Stimulated activated naive CD8-positive, alpha-beta T cell treated with anti-CD3 and anti-CD28 coated beads, Interleukin-15, amount 100 ng/mL, for 72 hours (primary cell): ENCODE results near the gene ZFC3H1.
"Not testable (repeated sequence)": the region's sequence is repeated elsewhere in the genome, so short reads cannot be mapped to it uniquely, and the experiment has no call there.

Experiments used
- ATAC-seq: fragments of 150-1000 bp; cut with Tn5 transposase; 2 replicates; pipeline ENCODE4 v1.10.0; 2021; ENCODE audit warnings: mild to moderate bottlenecking, moderate library complexity
- DNase-seq, 2 donors: peaks; one replicate each; pipeline ENCODE4 v3.0.0; 2021 to 2022
- H3K27ac Mint-ChIP-seq, 2 donors: one replicate each; pipeline ENCODE4 v1.8.0; 2022; ENCODE audit warnings: mild to moderate bottlenecking in 2 of 2, mixed read lengths in 2 of 2, moderate library complexity in 2 of 2
- H3K27me3 Mint-ChIP-seq: one replicate; pipeline ENCODE4 v1.8.0; 2022; ENCODE audit warnings: mixed read lengths
- H3K4me1 Mint-ChIP-seq: one replicate; pipeline ENCODE4 v1.8.0; 2022; ENCODE audit warnings: mild to moderate bottlenecking, mixed read lengths
- H3K4me3 Mint-ChIP-seq, 2 donors: one replicate each; pipeline ENCODE4 v1.8.0; 2022; ENCODE audit warnings: mild to moderate bottlenecking in 2 of 2, mixed read lengths in 2 of 2, moderate library complexity in 1 of 2
- H3K9me3 Mint-ChIP-seq, 2 donors: one replicate each; pipeline ENCODE4 v1.8.0; 2022; ENCODE audit warnings: mixed read lengths in 2 of 2

The ZFC3H1 gene, protein sequence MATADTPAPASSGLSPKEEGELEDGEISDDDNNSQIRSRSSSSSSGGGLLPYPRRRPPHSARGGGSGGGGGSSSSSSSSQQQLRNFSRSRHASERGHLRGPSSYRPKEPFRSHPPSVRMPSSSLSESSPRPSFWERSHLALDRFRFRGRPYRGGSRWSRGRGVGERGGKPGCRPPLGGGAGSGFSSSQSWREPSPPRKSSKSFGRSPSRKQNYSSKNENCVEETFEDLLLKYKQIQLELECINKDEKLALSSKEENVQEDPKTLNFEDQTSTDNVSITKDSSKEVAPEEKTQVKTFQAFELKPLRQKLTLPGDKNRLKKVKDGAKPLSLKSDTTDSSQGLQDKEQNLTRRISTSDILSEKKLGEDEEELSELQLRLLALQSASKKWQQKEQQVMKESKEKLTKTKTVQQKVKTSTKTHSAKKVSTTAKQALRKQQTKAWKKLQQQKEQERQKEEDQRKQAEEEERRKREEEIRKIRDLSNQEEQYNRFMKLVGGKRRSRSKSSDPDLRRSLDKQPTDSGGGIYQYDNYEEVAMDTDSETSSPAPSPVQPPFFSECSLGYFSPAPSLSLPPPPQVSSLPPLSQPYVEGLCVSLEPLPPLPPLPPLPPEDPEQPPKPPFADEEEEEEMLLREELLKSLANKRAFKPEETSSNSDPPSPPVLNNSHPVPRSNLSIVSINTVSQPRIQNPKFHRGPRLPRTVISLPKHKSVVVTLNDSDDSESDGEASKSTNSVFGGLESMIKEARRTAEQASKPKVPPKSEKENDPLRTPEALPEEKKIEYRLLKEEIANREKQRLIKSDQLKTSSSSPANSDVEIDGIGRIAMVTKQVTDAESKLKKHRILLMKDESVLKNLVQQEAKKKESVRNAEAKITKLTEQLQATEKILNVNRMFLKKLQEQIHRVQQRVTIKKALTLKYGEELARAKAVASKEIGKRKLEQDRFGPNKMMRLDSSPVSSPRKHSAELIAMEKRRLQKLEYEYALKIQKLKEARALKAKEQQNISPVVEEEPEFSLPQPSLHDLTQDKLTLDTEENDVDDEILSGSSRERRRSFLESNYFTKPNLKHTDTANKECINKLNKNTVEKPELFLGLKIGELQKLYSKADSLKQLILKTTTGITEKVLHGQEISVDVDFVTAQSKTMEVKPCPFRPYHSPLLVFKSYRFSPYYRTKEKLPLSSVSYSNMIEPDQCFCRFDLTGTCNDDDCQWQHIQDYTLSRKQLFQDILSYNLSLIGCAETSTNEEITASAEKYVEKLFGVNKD (N-terminal part only)

DNA sequence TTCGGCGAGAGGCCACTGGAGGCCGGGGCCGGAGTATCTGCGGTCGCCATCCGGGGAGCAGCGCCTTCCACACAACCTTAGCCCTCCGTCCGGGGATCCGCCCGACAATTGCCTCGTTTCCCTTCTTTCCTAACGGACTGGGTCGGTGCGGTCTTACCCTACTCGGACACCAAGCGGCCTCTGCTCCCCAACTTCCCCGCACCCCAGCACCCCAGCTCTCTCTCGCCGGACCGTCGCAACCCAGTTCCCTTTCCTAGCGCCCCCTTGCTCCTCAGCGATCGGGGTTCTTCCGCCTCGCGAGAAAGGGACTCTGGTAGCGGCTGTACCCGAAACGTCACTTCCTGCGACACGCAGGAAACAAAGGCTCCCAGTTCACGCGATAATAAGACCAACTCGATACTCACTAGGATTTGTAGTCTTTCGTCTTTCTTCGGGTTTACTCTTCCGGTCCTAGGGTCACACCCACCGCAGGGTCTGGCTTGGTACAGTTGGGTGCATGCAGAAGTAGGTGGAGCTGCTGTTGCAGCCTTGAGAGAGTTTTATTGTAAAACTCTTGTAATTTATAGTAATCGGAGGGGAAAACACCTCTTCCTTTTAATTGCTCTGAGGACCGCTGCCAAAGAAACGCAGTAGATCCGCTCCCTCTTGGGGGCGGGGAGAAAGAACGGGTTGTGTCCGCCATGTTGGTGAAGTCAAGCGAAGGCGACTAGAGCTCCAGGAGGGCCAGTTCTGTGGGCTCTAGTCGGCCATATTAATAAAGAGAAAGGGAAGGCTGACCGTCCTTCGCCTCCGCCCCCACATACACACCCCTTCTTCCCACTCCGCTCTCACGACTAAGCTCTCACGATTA lies at the start of gene ZFC3H1, which contains the start of gene THAP2:
ZFC3H1 (minus strand) TSS at position 288 of the 850 bp plus-strand sequence; CDS start at position 50, 238 bp downstream.
THAP2 (plus strand) TSS at position 741 of the 850 bp plus-strand sequence. CDS start 209 bp downstream, outside the sequence.
- Mint-ChIP-seq H3K27me3 (no peaks in the 10 kb centered on the region), H3K27ac (peak within 1 kb of the TSS; percentile 100), H3K4me1 (peaks cover 42% of the 10 kb centered on the region), H3K4me3 (peak within 1 kb of the TSS; percentile 99), H3K9me3 (peaks cover 7 to 9% of the 10 kb centered on the region in 2 donors)
- ATAC-seq: peak; percentile 90
- DNase-seq: peak; percentile 86 to 95

- Mint-ChIP-seq H3K27me3 (no peaks in the 10 kb centered on the region), H3K9me3 (peaks cover 15 to 50% of the 10 kb centered on the region in 2 donors), H3K4me3 (no peak overlapping the region), H3K4me1 (no peaks in the 10 kb centered on the region), H3K27ac (no peak overlapping the region)
- ATAC-seq (no peak), DNase-seq (no peak)
Observed at GRCh38 chr12:71710276-71711125, 46.9 kb upstream of the ZFC3H1 start.

DNA sequence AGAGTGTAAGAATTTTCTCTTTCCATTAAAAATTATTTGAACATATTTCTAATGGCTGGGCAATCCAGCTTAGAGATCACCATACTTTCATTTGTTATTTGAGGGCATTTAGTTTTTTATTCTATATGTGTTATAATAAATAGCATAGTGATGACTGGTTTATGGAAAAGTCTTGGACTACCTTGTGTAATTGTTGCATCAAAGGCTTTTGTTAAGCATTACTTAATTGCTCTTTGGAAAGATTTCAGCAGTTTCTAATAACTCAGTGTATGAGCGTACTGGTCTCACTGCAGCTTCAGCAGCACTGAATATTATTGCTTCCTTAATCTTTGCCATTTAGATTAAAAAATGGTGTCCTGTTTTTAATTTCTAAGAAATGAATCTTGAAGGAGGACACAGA lies 45.0 kb upstream of the ZFC3H1 start:
- no peak overlapping the region for H3K4me3 Mint-ChIP-seq
- DNase-seq: no peak
- H3K27me3 Mint-ChIP-seq: no peaks in the 10 kb centered on the region
- peaks cover 15 to 35% of the 10 kb centered on the region in 2 donors for H3K9me3 Mint-ChIP-seq
- ATAC-seq: no peak
- no peak overlapping the region for H3K27ac Mint-ChIP-seq
- no peaks in the 10 kb centered on the region for H3K4me1 Mint-ChIP-seq

GRCh38 chr12:71704920-71705319 lies 41.3 kb upstream of the ZFC3H1 start:
- Mint-ChIP-seq H3K4me3 (no peak overlapping the region), H3K9me3 (peaks cover 0 to 2% of the 10 kb centered on the region in 2 donors), H3K27ac (no peak overlapping the region), H3K27me3 (no peaks in the 10 kb centered on the region), H3K4me1 (no peaks in the 10 kb centered on the region)
- ATAC-seq (no peak), DNase-seq (no peak)

- ATAC-seq: no peak
- Mint-ChIP-seq H3K27me3 (no peaks in the 10 kb centered on the region), H3K9me3 (no peaks in the 10 kb centered on the region), H3K4me3 (no peak overlapping the region), H3K27ac (no peak overlapping the region), H3K4me1 (no peaks in the 10 kb centered on the region)
- no peak for DNase-seq
Observed at GRCh38 chr12:71703206-71703605, 39.6 kb upstream of the ZFC3H1 start.

DNA sequence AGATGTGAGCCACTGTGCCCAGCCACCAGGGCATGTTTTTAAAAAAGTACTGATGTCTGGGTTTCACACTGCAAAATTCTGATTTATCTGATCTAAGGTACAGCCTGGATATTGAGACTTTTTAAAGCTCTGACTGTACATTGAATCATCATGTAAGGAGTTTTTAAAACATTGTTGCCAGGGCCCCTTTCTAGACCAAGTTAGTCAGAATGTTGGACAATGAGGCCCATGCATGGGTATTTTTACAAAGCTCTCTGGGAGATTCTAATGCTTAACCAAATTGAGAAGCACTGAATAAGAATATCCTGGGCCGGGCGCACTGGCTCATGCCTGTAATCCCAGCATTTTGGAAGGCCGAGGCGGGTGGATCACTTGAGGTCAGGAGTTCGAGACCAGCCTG lies 38.9 kb upstream of the ZFC3H1 start:
- H3K4me1 Mint-ChIP-seq: no peaks in the 10 kb centered on the region
- H3K27me3 Mint-ChIP-seq: no peaks in the 10 kb centered on the region
- no peaks in the 10 kb centered on the region for H3K9me3 Mint-ChIP-seq
- DNase-seq: no peak
- no peak overlapping the region for H3K4me3 Mint-ChIP-seq
- H3K27ac Mint-ChIP-seq: no peak overlapping the region
- ATAC-seq: no peak

DNA sequence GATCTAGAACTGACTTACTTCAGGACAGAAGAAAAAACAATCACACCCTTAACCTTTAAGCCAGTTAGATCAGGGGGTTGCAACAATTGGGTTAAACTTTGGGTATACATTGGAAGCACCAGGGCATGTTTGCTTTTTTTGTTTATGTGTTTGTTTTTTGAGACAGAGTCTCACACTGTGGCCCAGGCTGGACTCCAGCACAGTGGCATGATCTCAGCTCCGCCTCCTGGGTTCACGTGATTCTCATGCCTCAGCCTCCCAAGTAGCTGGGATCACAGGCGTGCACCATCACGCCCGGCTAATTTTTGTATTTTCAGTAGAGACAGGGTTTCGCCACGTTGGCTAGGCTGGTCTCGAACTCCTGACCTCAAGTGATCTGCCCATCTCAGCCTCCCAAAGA lies 38.5 kb upstream of the ZFC3H1 start:
- not testable (repeated sequence) for DNase-seq, H3K4me1 Mint-ChIP-seq, H3K9me3 Mint-ChIP-seq, H3K4me3 Mint-ChIP-seq, H3K27me3 Mint-ChIP-seq, H3K27ac Mint-ChIP-seq, ATAC-seq

DNA sequence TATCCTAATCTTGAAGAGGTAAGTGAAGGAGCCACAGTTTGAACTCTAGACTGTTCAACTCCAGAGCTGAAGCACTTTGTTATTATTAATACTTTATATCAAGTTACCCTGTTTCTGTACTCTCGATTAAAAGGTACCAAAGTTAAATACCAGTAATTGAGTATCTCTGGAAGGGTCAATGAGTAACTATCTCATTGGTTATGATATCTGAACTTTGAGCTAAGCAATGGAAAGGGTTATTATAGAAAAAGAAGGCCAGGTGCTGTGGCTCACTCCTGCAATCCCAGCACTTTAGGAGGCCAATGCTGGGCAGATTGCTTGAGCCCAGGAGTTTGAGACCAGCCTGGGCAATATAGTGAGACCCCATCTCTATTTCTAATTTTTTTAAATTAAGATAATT lies 32.1 kb upstream of the ZFC3H1 start:
- Mint-ChIP-seq H3K9me3 (no peaks in the 10 kb centered on the region), H3K4me3 (no peak overlapping the region), H3K27ac (no peak overlapping the region), H3K4me1 (peaks cover 12% of the 10 kb centered on the region), H3K27me3 (no peaks in the 10 kb centered on the region)
- DNase-seq (no peak), ATAC-seq (no peak)

GRCh38 chr12:71694099-71694820 lies 30.6 kb upstream of the ZFC3H1 start:
- H3K9me3 Mint-ChIP-seq: no peaks in the 10 kb centered on the region
- H3K4me3 Mint-ChIP-seq: no peak overlapping the region
- H3K27me3 Mint-ChIP-seq: no peaks in the 10 kb centered on the region
- no peak overlapping the region for H3K27ac Mint-ChIP-seq
- H3K4me1 Mint-ChIP-seq: peaks cover 12% of the 10 kb centered on the region
- ATAC-seq (peak; percentile 49), DNase-seq (no peak)

DNA sequence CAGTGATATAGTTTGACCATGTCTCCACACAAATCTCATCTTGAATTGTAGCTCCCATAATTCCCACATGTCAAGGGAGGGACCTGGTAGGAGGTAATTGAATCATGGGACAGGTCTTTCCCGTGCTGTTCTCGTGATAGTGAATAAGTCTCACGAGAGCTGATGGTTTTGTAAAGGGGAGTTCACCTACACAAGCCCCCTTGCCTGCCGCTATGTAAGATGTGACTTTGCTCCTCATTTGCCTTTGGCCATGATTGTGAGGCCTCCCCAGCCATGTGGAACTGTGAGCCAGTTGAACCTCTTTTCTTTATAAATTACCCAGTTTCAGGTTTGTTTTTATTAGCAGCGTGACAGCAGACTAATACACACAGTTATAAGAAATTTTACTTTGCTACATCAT lies 30.0 kb upstream of the ZFC3H1 start:
- peaks cover 12% of the 10 kb centered on the region for H3K4me1 Mint-ChIP-seq
- H3K9me3 Mint-ChIP-seq, ATAC-seq, H3K27me3 Mint-ChIP-seq, H3K27ac Mint-ChIP-seq, DNase-seq, H3K4me3 Mint-ChIP-seq: not testable (repeated sequence)

DNA sequence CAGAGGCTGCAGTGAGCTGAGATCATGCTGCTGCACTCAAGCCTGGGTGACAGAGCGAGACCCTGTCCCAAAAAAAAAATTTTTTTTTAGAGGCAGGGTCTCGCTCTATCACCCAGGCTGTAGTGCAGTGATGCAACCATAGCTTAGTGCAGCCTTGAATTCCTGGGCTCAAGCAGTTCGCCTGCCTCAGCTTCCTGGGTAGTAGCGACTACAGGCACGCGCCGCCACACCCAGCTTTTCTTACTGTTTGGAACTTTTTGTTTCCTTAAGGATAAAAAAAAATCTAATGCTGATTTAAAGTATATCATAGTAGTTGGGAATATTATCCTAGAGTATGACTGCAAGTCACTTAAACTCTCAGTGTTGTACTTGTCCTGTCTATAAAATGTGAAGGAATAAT lies 29.5 kb upstream of the ZFC3H1 start:
- ATAC-seq (no peak), DNase-seq (no peak)
- H3K4me3 Mint-ChIP-seq: no peak overlapping the region
- H3K27me3 Mint-ChIP-seq: no peaks in the 10 kb centered on the region
- peaks cover 15% of the 10 kb centered on the region for H3K4me1 Mint-ChIP-seq
- H3K27ac Mint-ChIP-seq: no peak overlapping the region
- no peaks in the 10 kb centered on the region for H3K9me3 Mint-ChIP-seq

DNA sequence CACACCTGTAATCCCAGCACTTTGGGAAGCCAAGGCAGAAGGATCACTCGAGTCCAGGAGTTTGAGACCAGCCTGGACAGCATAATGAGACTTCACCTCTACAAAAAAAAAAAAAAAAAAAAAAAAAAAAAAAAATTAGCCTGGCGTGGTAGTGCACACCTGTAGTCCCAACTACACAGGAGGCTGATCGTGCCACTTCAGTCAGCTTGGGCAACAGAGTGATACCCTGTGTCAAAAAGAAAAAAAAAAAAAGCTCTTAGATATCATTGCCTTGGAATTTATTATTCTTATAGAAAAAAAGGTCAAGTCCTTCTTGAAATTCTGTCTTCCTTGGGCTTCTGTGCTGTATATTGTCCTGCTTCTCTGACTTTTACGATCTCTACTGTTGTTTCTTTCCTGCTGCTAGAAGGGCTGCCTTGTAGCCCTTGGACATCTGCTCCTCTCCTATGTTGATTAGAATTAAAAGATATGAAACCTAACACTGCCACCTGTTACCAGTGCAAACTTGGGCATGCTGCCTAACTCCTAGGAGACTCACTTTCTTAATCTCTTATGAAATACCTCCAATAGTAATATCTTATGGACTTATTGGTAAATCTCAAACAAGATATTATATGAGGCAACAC lies 28.0 kb upstream of the ZFC3H1 start:
- H3K9me3 Mint-ChIP-seq: no peaks in the 10 kb centered on the region
- H3K27me3 Mint-ChIP-seq: no peaks in the 10 kb centered on the region
- ATAC-seq (no peak), DNase-seq (no peak)
- no peak overlapping the region for H3K27ac Mint-ChIP-seq
- H3K4me1 Mint-ChIP-seq: peaks cover 22% of the 10 kb centered on the region
- no peak overlapping the region for H3K4me3 Mint-ChIP-seq

DNA sequence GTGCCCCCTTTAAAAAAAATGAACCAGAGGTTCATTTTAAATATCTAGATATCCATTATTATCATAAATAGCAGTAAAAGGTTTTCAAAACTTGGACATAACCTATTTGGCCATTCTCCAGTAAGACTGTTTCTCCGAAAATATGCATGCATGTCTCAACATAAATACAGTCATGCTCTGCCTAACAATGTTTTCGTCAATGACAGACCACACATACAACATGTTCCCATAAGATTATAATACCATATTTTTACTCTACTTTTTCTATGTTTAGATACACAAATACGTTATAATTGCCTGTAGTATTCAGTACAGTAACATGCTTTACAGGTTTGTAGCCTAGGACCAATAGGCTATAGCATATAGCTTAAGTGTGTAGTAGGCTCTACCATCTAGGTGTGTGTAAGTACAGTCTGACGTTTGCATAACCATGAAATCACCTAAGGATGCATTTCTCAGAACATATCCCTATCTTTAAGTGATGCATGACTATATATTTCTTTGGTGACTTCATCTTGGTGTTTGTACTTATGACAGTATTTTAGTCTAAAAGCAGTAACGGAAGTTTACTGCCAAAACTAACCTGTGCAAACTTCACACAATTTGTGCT lies 25.4 kb upstream of the ZFC3H1 start:
- Mint-ChIP-seq H3K9me3 (no peaks in the 10 kb centered on the region), H3K27ac (no peak overlapping the region), H3K4me3 (no peak overlapping the region), H3K4me1 (peaks cover 14% of the 10 kb centered on the region), H3K27me3 (no peaks in the 10 kb centered on the region)
- no peak for DNase-seq
- no peak for ATAC-seq
